HepG2 (cell line): ENCODE data around the gene ZNF440. TPM values are rescaled to one million over a fixed set of nuclear protein-coding genes. Genes with fewer than 3 reads are reported as not detected.
A peak's percentile ranks its signal among the peaks of the same experiment; 100 is the strongest.

Source experiments
- BHLHE40 ChIP-seq: IDR thresholded peaks from 2 replicates; pipeline ENCODE4 v1.6.1; 2011; ENCODE audit warnings: low read length, improper control_type of control experiment
- EEA1 ChIP-seq: sonication (generic); formaldehyde crosslinking; IDR thresholded peaks from 2 replicates; pipeline ENCODE4 v1.5.1; 2020; ENCODE audit warnings: mild to moderate bottlenecking, missing genetic modification reagents, borderline replicate concordance
- HCFC1 ChIP-seq: fragments of 150-350 bp; IDR thresholded peaks from 2 replicates; pipeline ENCODE4 v1.6.1; 2014; ENCODE audit warnings: low read depth, low read length
- HNRNPLL ChIP-seq: fragments of 200-400 bp; formaldehyde crosslinking; IDR thresholded peaks from 2 replicates; pipeline ENCODE4 v1.6.1; 2017; ENCODE audit warnings: mild to moderate bottlenecking, low read depth, low read length; ENCODE audit not compliant: poor library complexity, severe bottlenecking
- IRX3 ChIP-seq: sonication (generic); formaldehyde crosslinking; IDR thresholded peaks from 2 replicates; pipeline ENCODE4 v1.8.1; 2023; ENCODE audit warnings: mild to moderate bottlenecking, low read depth, missing genetic modification reagents, borderline replicate concordance
- KAT7 ChIP-seq: IDR thresholded peaks from 2 replicates; pipeline ENCODE4 v1.6.1; 2018; ENCODE audit warnings: borderline replicate concordance, missing compliant biosample characterization
- MED13 ChIP-seq: sonication (generic); formaldehyde crosslinking; IDR thresholded peaks from 2 replicates; pipeline ENCODE4 v1.5.0; 2020; ENCODE audit warnings: missing genetic modification reagents
- MTA3 ChIP-seq: sonication (generic); formaldehyde crosslinking; IDR thresholded peaks from 2 replicates; pipeline ENCODE4 v1.4.0; 2020; ENCODE audit warnings: missing genetic modification reagents
- NFKB2 ChIP-seq: sonication (generic); formaldehyde crosslinking; IDR thresholded peaks from 2 replicates; pipeline ENCODE4 v1.4.0; 2020; ENCODE audit warnings: missing genetic modification reagents, borderline replicate concordance
- NPAS2 ChIP-seq: sonication (generic); formaldehyde crosslinking; IDR thresholded peaks from 2 replicates; pipeline ENCODE4 v1.8.0; 2022; ENCODE audit warnings: mild to moderate bottlenecking, missing genetic modification reagents, borderline replicate concordance
- NR3C1 ChIP-seq: sonication (generic); formaldehyde crosslinking; IDR thresholded peaks from 2 replicates; pipeline ENCODE4 v1.4.0; 2020; ENCODE audit warnings: missing genetic modification reagents
- RXRB ChIP-seq: IDR thresholded peaks from 2 replicates; pipeline ENCODE4 v1.6.1; 2016; ENCODE audit warnings: borderline replicate concordance, missing genetic modification reagents, missing compliant biosample characterization
- SRF ChIP-seq: IDR thresholded peaks from 2 replicates; pipeline ENCODE4 v1.6.1; 2011; ENCODE audit warnings: mild to moderate bottlenecking, low read depth, low read length, moderate library complexity
- TBX2 ChIP-seq: sonication (generic); formaldehyde crosslinking; IDR thresholded peaks from 2 replicates; pipeline ENCODE4 v1.5.0; 2020; ENCODE audit warnings: missing genetic modification reagents, mild to moderate bottlenecking, borderline replicate concordance
- THAP11 ChIP-seq: IDR thresholded peaks from 2 replicates; pipeline ENCODE4 v1.6.1; 2016; ENCODE audit warnings: missing biosample characterization, missing genetic modification reagents
- TRIM24 ChIP-seq: sonication (generic); formaldehyde crosslinking; IDR thresholded peaks from 2 replicates; pipeline ENCODE4 v1.8.0; 2022; ENCODE audit warnings: mild to moderate bottlenecking, missing genetic modification reagents
- ZBTB7A ChIP-seq: sonication (generic); formaldehyde crosslinking; IDR thresholded peaks from 2 replicates; pipeline ENCODE4 v1.8.0; 2022; ENCODE audit warnings: mild to moderate bottlenecking, missing genetic modification reagents
- ZNF510 ChIP-seq: sonication (generic); formaldehyde crosslinking; IDR thresholded peaks from 2 replicates; pipeline ENCODE4 v1.4.0; 2020; ENCODE audit warnings: low read depth, mild to moderate bottlenecking, missing genetic modification reagents
- ZNF703 ChIP-seq: sonication (generic); formaldehyde crosslinking; IDR thresholded peaks from 2 replicates; pipeline ENCODE4 v1.5.1; 2020; ENCODE audit warnings: missing genetic modification reagents, mild to moderate bottlenecking, moderate library complexity, borderline replicate concordance
- ZNF749 ChIP-seq: sonication (generic); formaldehyde crosslinking; IDR thresholded peaks from 2 replicates; pipeline ENCODE4 v1.8.0; 2022; ENCODE audit warnings: mild to moderate bottlenecking, missing genetic modification reagents, moderate library complexity, borderline replicate concordance
- polyA plus RNA-seq, 8 experiments: library from polyadenylated mRNA; depleted of rRNA in 3 of 8; stranded (reverse) in 7 of 8; unstranded in 1 of 8; fragments of >200 nt; fragmentation: Illumina TruSeq in 4 of 8; extraction: Trizol in 4 of 8; gene quantifications; 2 replicates each; pipeline versions ENCODE4 v1.2.1 to v1.2.3, GENCODE V29; 2011 to 2016; ENCODE audit warnings: low read depth in 4 of 8, missing spikeins in 1 of 8, mixed read lengths in 1 of 8; ENCODE audit not compliant: insufficient read depth in 1 of 8
- total RNA-seq, 5 experiments: library from RNA; depleted of rRNA; stranded (reverse); fragments of >200 nt; fragmentation: Illumina TruSeq; extraction: Trizol; gene quantifications; 2 replicates each; pipeline ENCODE4 v1.2.3, GENCODE V29; 2016; ENCODE audit warnings: low read depth in 1 of 5
- TF ChIP-seq, protein P1 (sequence below): sonication (generic); formaldehyde crosslinking; IDR thresholded peaks from 2 replicates; pipeline ENCODE4 v1.4.0; 2020; ENCODE audit warnings: missing genetic modification reagents
- TF ChIP-seq, protein P2 (sequence below): sonication (generic); formaldehyde crosslinking; IDR thresholded peaks from 2 replicates; pipeline ENCODE4 v1.5.0; 2020; ENCODE audit warnings: missing genetic modification reagents
- TF ChIP-seq, protein P3 (sequence below): IDR thresholded peaks from 2 replicates; pipeline ENCODE4 v1.6.1; 2016; ENCODE audit warnings: low read depth, control low read depth
- TF ChIP-seq, protein P4 (sequence below): IDR thresholded peaks from 2 replicates; pipeline ENCODE4 v1.6.1; 2016; ENCODE audit warnings: missing compliant biosample characterization, missing genetic modification reagents, borderline replicate concordance

The ZNF440 gene
- total and polyA plus RNA-seq, 2 of the 13 experiments (the other 11 are each of a cell fraction or from before 2014, with no cell fraction given) = 2.7 to 12.4 TPM

DNA sequence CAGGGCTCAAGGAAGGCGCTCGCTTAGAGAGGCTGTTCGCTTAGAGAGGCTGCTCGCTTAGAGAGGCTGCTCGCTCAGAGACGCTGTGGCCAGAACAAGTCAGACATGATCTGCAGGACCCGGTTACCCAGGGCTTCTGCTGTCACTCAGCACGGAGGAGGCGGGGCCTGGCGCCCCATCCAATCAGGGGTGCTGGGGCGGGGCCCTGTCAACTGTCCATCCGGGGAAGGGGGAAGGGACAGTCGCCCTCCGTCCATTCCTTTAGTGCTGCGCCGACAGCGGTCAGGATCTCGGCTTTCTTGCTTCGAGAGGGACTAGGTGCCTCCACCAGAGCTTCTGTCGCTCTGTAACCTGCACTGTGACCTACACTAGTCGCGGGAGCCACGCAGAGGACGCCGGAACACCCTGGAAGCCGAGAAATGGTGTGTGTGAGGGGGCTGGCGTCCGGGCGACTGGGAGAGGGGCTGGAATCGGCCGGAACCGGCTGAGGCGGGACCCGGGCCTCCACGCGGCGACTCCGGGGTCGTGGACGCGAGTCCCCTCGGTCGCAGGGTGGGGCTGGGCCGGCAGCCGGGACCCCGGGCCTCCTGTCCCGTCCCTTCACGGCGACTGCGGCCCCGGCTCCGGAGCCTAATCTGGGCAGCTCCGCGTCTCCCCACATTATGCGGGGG lies at the start of gene ZNF440 (continued):
- TF ChIP-seq, protein P1, sequence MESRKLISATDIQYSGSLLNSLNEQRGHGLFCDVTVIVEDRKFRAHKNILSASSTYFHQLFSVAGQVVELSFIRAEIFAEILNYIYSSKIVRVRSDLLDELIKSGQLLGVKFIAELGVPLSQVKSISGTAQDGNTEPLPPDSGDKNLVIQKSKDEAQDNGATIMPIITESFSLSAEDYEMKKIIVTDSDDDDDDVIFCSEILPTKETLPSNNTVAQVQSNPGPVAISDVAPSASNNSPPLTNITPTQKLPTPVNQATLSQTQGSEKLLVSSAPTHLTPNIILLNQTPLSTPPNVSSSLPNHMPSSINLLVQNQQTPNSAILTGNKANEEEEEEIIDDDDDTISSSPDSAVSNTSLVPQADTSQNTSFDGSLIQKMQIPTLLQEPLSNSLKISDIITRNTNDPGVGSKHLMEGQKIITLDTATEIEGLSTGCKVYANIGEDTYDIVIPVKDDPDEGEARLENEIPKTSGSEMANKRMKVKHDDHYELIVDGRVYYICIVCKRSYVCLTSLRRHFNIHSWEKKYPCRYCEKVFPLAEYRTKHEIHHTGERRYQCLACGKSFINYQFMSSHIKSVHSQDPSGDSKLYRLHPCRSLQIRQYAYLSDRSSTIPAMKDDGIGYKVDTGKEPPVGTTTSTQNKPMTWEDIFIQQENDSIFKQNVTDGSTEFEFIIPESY (CRISPR knock-in tag) = no peak
- TF ChIP-seq HCFC1 (no peak), TBX2 (CRISPR knock-in tag) (peak; percentile 72), NR3C1 (CRISPR knock-in tag) (no peak), ZNF749 (CRISPR knock-in tag) (peak; percentile 85; the same call in 1 of the 2 replicates), SRF (no peak), THAP11 (CRISPR knock-in tag) (peak; percentile 72), NFKB2 (CRISPR knock-in tag) (no peak; the same call in 1 of the 2 replicates), BHLHE40 (no peak), NPAS2 (CRISPR knock-in tag) (no peak), MTA3 (CRISPR knock-in tag) (no peak), ZBTB7A (CRISPR knock-in tag) (peak; percentile 33; the same call in 1 of the 2 replicates), ZNF510 (no peak), IRX3 (CRISPR knock-in tag) (no peak), TRIM24 (CRISPR knock-in tag) (no peak), HNRNPLL (peak; percentile 98), MED13 (no peak), EEA1 (CRISPR knock-in tag) (no peak), RXRB (CRISPR knock-in tag) (peak; percentile 36), KAT7 (CRISPR knock-in tag) (no peak), ZNF703 (CRISPR knock-in tag) (no peak)
- TF ChIP-seq, protein P2, sequence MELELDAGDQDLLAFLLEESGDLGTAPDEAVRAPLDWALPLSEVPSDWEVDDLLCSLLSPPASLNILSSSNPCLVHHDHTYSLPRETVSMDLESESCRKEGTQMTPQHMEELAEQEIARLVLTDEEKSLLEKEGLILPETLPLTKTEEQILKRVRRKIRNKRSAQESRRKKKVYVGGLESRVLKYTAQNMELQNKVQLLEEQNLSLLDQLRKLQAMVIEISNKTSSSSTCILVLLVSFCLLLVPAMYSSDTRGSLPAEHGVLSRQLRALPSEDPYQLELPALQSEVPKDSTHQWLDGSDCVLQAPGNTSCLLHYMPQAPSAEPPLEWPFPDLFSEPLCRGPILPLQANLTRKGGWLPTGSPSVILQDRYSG (CRISPR knock-in tag) = no peak
- TF ChIP-seq, protein P3, sequence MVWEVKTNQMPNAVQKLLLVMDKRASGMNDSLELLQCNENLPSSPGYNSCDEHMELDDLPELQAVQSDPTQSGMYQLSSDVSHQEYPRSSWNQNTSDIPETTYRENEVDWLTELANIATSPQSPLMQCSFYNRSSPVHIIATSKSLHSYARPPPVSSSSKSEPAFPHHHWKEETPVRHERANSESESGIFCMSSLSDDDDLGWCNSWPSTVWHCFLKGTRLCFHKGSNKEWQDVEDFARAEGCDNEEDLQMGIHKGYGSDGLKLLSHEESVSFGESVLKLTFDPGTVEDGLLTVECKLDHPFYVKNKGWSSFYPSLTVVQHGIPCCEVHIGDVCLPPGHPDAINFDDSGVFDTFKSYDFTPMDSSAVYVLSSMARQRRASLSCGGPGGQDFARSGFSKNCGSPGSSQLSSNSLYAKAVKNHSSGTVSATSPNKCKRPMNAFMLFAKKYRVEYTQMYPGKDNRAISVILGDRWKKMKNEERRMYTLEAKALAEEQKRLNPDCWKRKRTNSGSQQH (CRISPR knock-in tag) = peak; percentile 70; the same call in 1 of the 2 replicates
- TF ChIP-seq, protein P4, sequence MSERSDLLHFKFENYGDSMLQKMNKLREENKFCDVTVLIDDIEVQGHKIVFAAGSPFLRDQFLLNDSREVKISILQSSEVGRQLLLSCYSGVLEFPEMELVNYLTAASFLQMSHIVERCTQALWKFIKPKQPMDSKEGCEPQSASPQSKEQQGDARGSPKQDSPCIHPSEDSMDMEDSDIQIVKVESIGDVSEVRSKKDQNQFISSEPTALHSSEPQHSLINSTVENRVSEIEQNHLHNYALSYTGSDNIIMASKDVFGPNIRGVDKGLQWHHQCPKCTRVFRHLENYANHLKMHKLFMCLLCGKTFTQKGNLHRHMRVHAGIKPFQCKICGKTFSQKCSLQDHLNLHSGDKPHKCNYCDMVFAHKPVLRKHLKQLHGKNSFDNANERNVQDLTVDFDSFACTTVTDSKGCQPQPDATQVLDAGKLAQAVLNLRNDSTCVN = peak; percentile 65; the same call in 1 of the 2 replicates
